Stimulated activated memory B cell treated with anti-CD40 and anti-IgM and Interleukin-4, amounts not matched to agents 10 μg/mL and 1 μg/mL and 100 μg/mL, for 72 hours (primary cell): ENCODE data around the gene PRODH.
"Not testable (repeated sequence)": the region's sequence is repeated elsewhere in the genome, so short reads cannot be mapped to it uniquely, and the experiment has no call there.

Source experiments
- ATAC-seq: fragments of 150-1000 bp; cut with Tn5 transposase; 2 replicates; pipeline ENCODE4 v1.10.0; 2021
- H3K27ac Mint-ChIP-seq: one replicate; pipeline ENCODE4 v1.8.0; 2022; ENCODE audit warnings: mild to moderate bottlenecking, mixed read lengths
- H3K27me3 Mint-ChIP-seq: one replicate; pipeline ENCODE4 v1.8.0; 2022; ENCODE audit warnings: mixed read lengths
- H3K36me3 Mint-ChIP-seq: one replicate; pipeline ENCODE4 v1.8.0; 2022; ENCODE audit warnings: mixed read lengths
- H3K4me1 Mint-ChIP-seq: one replicate; pipeline ENCODE4 v1.8.0; 2022; ENCODE audit warnings: mixed read lengths
- H3K4me3 Mint-ChIP-seq: one replicate; pipeline ENCODE4 v1.8.0; 2022; ENCODE audit warnings: mild to moderate bottlenecking, moderate library complexity, mixed read lengths
- H3K9me3 Mint-ChIP-seq: one replicate; pipeline ENCODE4 v1.8.0; 2022; ENCODE audit warnings: mixed read lengths

Gene PRODH

GRCh38 chr22:18935889-18936529, at the start of gene PRODH:
PRODH (minus strand) TSS chr22:18936293; CDS start chr22:18936287, 6 bp downstream.
- no peaks in the 10 kb centered on the region for H3K4me1 Mint-ChIP-seq
- H3K9me3 Mint-ChIP-seq, result no peaks in the 10 kb centered on the region
- no peak within 1 kb of the TSS for H3K27ac Mint-ChIP-seq
- no peak within 1 kb of the TSS for H3K4me3 Mint-ChIP-seq
- H3K36me3 Mint-ChIP-seq, result no peaks in the 10 kb centered on the region
- H3K27me3 Mint-ChIP-seq, result no peaks in the 10 kb centered on the region
- no peak for ATAC-seq

GRCh38 chr22:18985780-18986179, 49.7 kb upstream of the PRODH start:
- Mint-ChIP-seq H3K4me3 (no peak overlapping the region), H3K36me3 (no peaks in the 10 kb centered on the region), H3K27ac (no peak overlapping the region), H3K4me1 (no peaks in the 10 kb centered on the region), H3K9me3 (no peaks in the 10 kb centered on the region), H3K27me3 (peaks cover 14% of the 10 kb centered on the region)
- ATAC-seq, result no peak

GRCh38 chr22:18984564-18984963, 48.5 kb upstream of the PRODH start:
- H3K9me3 Mint-ChIP-seq, result peaks cover 4% of the 10 kb centered on the region
- ATAC-seq, result no peak
- no peaks in the 10 kb centered on the region for H3K4me1 Mint-ChIP-seq
- H3K36me3 Mint-ChIP-seq, result no peaks in the 10 kb centered on the region
- peaks cover 8% of the 10 kb centered on the region for H3K27me3 Mint-ChIP-seq
- H3K27ac Mint-ChIP-seq, result no peak overlapping the region
- H3K4me3 Mint-ChIP-seq, result no peak overlapping the region

GRCh38 chr22:18983120-18983651, 47.1 kb upstream of the PRODH start:
- H3K4me1 Mint-ChIP-seq, result no peaks in the 10 kb centered on the region
- H3K27ac Mint-ChIP-seq, result no peak overlapping the region
- peaks cover 8% of the 10 kb centered on the region for H3K27me3 Mint-ChIP-seq
- no peak for ATAC-seq
- no peak overlapping the region for H3K4me3 Mint-ChIP-seq
- peaks cover 5% of the 10 kb centered on the region for H3K9me3 Mint-ChIP-seq
- no peaks in the 10 kb centered on the region for H3K36me3 Mint-ChIP-seq

- Mint-ChIP-seq H3K27ac (no peak overlapping the region), H3K9me3 (peaks cover 5% of the 10 kb centered on the region), H3K27me3 (peaks cover 19% of the 10 kb centered on the region), H3K4me3 (no peak overlapping the region), H3K36me3 (no peaks in the 10 kb centered on the region), H3K4me1 (no peaks in the 10 kb centered on the region)
- ATAC-seq, result no peak
Measured at GRCh38 chr22:18980829-18981228, 44.7 kb upstream of the PRODH start.

GRCh38 chr22:18979957-18980356, 43.9 kb upstream of the PRODH start:
- Mint-ChIP-seq H3K4me1 (no peaks in the 10 kb centered on the region), H3K4me3 (no peak overlapping the region), H3K9me3 (peaks cover 5% of the 10 kb centered on the region), H3K27ac (no peak overlapping the region), H3K27me3 (peaks cover 20% of the 10 kb centered on the region), H3K36me3 (no peaks in the 10 kb centered on the region)
- ATAC-seq, result no peak

GRCh38 chr22:18978506-18978905, 42.4 kb upstream of the PRODH start:
- Mint-ChIP-seq H3K4me1 (no peaks in the 10 kb centered on the region), H3K27ac (no peak overlapping the region), H3K27me3 (peaks cover 26% of the 10 kb centered on the region), H3K4me3 (no peak overlapping the region), H3K9me3 (peaks cover 5% of the 10 kb centered on the region), H3K36me3 (no peaks in the 10 kb centered on the region)
- ATAC-seq, result no peak

GRCh38 chr22:18977824-18978425, 41.8 kb upstream of the PRODH start:
- H3K27ac Mint-ChIP-seq, result no peak overlapping the region
- peaks cover 5% of the 10 kb centered on the region for H3K9me3 Mint-ChIP-seq
- no peaks in the 10 kb centered on the region for H3K4me1 Mint-ChIP-seq
- H3K4me3 Mint-ChIP-seq, result no peak overlapping the region
- ATAC-seq, result no peak
- peaks cover 26% of the 10 kb centered on the region for H3K27me3 Mint-ChIP-seq
- H3K36me3 Mint-ChIP-seq, result no peaks in the 10 kb centered on the region

GRCh38 chr22:18976197-18976751, 40.2 kb upstream of the PRODH start:
- ATAC-seq, result no peak
- H3K36me3 Mint-ChIP-seq, result no peaks in the 10 kb centered on the region
- H3K27me3 Mint-ChIP-seq, result peaks cover 35% of the 10 kb centered on the region
- peaks cover 5% of the 10 kb centered on the region for H3K9me3 Mint-ChIP-seq
- no peak overlapping the region for H3K4me3 Mint-ChIP-seq
- no peak overlapping the region for H3K27ac Mint-ChIP-seq
- H3K4me1 Mint-ChIP-seq, result no peaks in the 10 kb centered on the region

- Mint-ChIP-seq H3K9me3 (peaks cover 5% of the 10 kb centered on the region), H3K4me1 (no peaks in the 10 kb centered on the region), H3K4me3 (no peak overlapping the region), H3K36me3 (no peaks in the 10 kb centered on the region), H3K27ac (no peak overlapping the region), H3K27me3 (peaks cover 36% of the 10 kb centered on the region)
- ATAC-seq, result no peak
Measured at GRCh38 chr22:18975434-18976196, 39.5 kb upstream of the PRODH start.

- ATAC-seq, result no peak
- H3K4me3 Mint-ChIP-seq, result no peak overlapping the region
- H3K4me1 Mint-ChIP-seq, result peaks cover 3% of the 10 kb centered on the region
- H3K36me3 Mint-ChIP-seq, result no peaks in the 10 kb centered on the region
- peaks cover 2% of the 10 kb centered on the region for H3K9me3 Mint-ChIP-seq
- H3K27me3 Mint-ChIP-seq, result peaks cover 41% of the 10 kb centered on the region
- no peak overlapping the region for H3K27ac Mint-ChIP-seq
Measured at GRCh38 chr22:18974477-18975180, 38.5 kb upstream of the PRODH start.

- H3K27ac Mint-ChIP-seq, result no peak overlapping the region
- H3K4me3 Mint-ChIP-seq, result no peak overlapping the region
- peaks cover 52% of the 10 kb centered on the region for H3K27me3 Mint-ChIP-seq
- ATAC-seq, result no peak
- H3K36me3 Mint-ChIP-seq, result no peaks in the 10 kb centered on the region
- H3K4me1 Mint-ChIP-seq, result peaks cover 6% of the 10 kb centered on the region
- H3K9me3 Mint-ChIP-seq, result no peaks in the 10 kb centered on the region
Measured at GRCh38 chr22:18973264-18974031, 37.4 kb upstream of the PRODH start.

GRCh38 chr22:18972591-18972990, 36.5 kb upstream of the PRODH start:
- not testable (repeated sequence) for ATAC-seq, H3K9me3 Mint-ChIP-seq, H3K27ac Mint-ChIP-seq, H3K36me3 Mint-ChIP-seq, H3K4me3 Mint-ChIP-seq, H3K4me1 Mint-ChIP-seq
- H3K27me3 Mint-ChIP-seq, result peaks cover 61% of the 10 kb centered on the region

- ATAC-seq, H3K4me3 Mint-ChIP-seq, H3K27ac Mint-ChIP-seq: not testable (repeated sequence)
Measured at GRCh38 chr22:18972029-18972428, 35.9 kb upstream of the PRODH start.

More at GRCh38 chr22:18972029-18972428, 35.9 kb upstream of the PRODH start:
- H3K36me3 Mint-ChIP-seq, H3K9me3 Mint-ChIP-seq, H3K4me1 Mint-ChIP-seq: not testable (repeated sequence)
- peaks cover 63% of the 10 kb centered on the region for H3K27me3 Mint-ChIP-seq
